Fibroblast of lung (primary cell): ENCODE data around the gene IDUA. TPM values are rescaled to one million over a fixed set of nuclear protein-coding genes. Genes with fewer than 3 reads are reported as not detected.

Experiments
- DNase-seq, 2 donors: peaks; one replicate each; pipeline versions ENCODE4 v3.0.0 to v3.0.0-alpha.2; 2010; ENCODE audit warnings: low read depth in 2 of 2
- H2AFZ ChIP-seq: 2 replicates; pipeline ENCODE4 v1.5.1; 2012; ENCODE audit warnings: low read length, control low read depth, inconsistent platforms
- H3K27ac ChIP-seq: 2 replicates; pipeline ENCODE4 v1.5.1; 2011; ENCODE audit warnings: low read length, control low read depth; ENCODE audit not compliant: insufficient read depth
- H3K27me3 ChIP-seq: 2 replicates; pipeline ENCODE4 v1.5.1; 2011; ENCODE audit warnings: mild to moderate bottlenecking, low read length; ENCODE audit not compliant: control insufficient read depth, insufficient read depth
- H3K36me3 ChIP-seq: 2 replicates; pipeline ENCODE4 v1.5.1; 2011; ENCODE audit warnings: low read length; ENCODE audit not compliant: control insufficient read depth, insufficient read depth
- H3K4me1 ChIP-seq: 2 replicates; pipeline ENCODE4 v1.5.1; 2011; ENCODE audit warnings: low read length; ENCODE audit not compliant: control insufficient read depth, insufficient read depth; ENCODE audit errors: extremely low read depth
- H3K4me2 ChIP-seq: 2 replicates; pipeline ENCODE4 v1.5.1; 2011; ENCODE audit warnings: low read length, control low read depth; ENCODE audit not compliant: insufficient read depth; ENCODE audit errors: extremely low read depth
- H3K4me3 ChIP-seq, 4 experiments: fragments of 200-600 bp in 1 of 4; sonication (generic) in 1 of 4; replicated peaks in 1 of 4; 2 replicates each; pipeline ENCODE4 v1.5.1; 2011 to 2016; ENCODE audit warnings: low read length in 4 of 4, low read depth in 3 of 4, mild to moderate bottlenecking in 3 of 4, control low read depth in 2 of 4, inconsistent platforms in 1 of 4, mixed read lengths in 1 of 4; ENCODE audit not compliant: insufficient read depth in 1 of 4; ENCODE audit errors: control extremely low read depth in 1 of 4
- H3K79me2 ChIP-seq: 2 replicates; pipeline ENCODE4 v1.5.1; 2012; ENCODE audit warnings: mild to moderate bottlenecking, low read length, inconsistent platforms; ENCODE audit not compliant: control insufficient read depth, insufficient read depth
- H3K9ac ChIP-seq: 2 replicates; pipeline ENCODE4 v1.5.1; 2011; ENCODE audit warnings: mild to moderate bottlenecking, low read length, control low read depth; ENCODE audit not compliant: insufficient read depth
- H3K9me3 ChIP-seq: 2 replicates; pipeline ENCODE4 v1.5.1; 2012; ENCODE audit warnings: low read depth, low read length; ENCODE audit not compliant: control insufficient read depth, insufficient read depth
- H4K20me1 ChIP-seq: 2 replicates; pipeline ENCODE4 v1.5.1; 2011; ENCODE audit warnings: low read length; ENCODE audit not compliant: control insufficient read depth, insufficient read depth; ENCODE audit errors: extremely low read depth
- EZH2 ChIP-seq: IDR thresholded peaks from 2 replicates; pipeline ENCODE4 v1.5.1; 2012; ENCODE audit warnings: low read length, control low read depth, mild to moderate bottlenecking; ENCODE audit errors: missing control alignments
- polyA plus RNA-seq, 2 donors: library from polyadenylated mRNA; depleted of rRNA in 1 of 2; stranded (reverse) in 1 of 2; unstranded in 1 of 2; fragments of >200 nt; gene quantifications; 2 replicates each; pipeline ENCODE4 v1.2.1, GENCODE V29; 2011 to 2012; ENCODE audit warnings: missing spikeins in 1 of 2
- total RNA-seq: library from RNA; depleted of rRNA; stranded (reverse); fragments of >200 nt; gene quantifications from 2 replicates; pipeline ENCODE4 v1.2.1, GENCODE V29; 2014
- TF ChIP-seq, protein P1 (sequence below), 2 donors: IDR thresholded peaks in 1 of 2; conservative IDR thresholded peaks in 1 of 2; 1 replicate in 1 of 2; 2 replicates in 1 of 2; pipeline ENCODE4 v1.5.1; 2011 to 2012; ENCODE audit warnings: low read length in 2 of 2, control low read depth in 1 of 2, inconsistent platforms in 1 of 2, low read depth in 1 of 2, mild to moderate bottlenecking in 1 of 2

Gene IDUA
- total and polyA plus RNA-seq, 2 donors (not counting 1 experiment from before 2014, with no cell fraction given) = 3.1 to 11.1 TPM

GRCh38 chr4:1013225-1014073 is 26.6 kb downstream of the IDUA start:
- peaks cover 3% of the 10 kb centered on the region for H3K4me1 ChIP-seq
- no peak for DNase-seq
- H2AFZ ChIP-seq = no peak overlapping the region
- H3K79me2 ChIP-seq = no peaks in the 10 kb centered on the region
- no peak overlapping the region for H3K9ac ChIP-seq
- H3K4me2 ChIP-seq = no peak overlapping the region
- no peak overlapping the region for H3K27ac ChIP-seq
- TF ChIP-seq EZH2 = no peak
- TF ChIP-seq, protein P1, sequence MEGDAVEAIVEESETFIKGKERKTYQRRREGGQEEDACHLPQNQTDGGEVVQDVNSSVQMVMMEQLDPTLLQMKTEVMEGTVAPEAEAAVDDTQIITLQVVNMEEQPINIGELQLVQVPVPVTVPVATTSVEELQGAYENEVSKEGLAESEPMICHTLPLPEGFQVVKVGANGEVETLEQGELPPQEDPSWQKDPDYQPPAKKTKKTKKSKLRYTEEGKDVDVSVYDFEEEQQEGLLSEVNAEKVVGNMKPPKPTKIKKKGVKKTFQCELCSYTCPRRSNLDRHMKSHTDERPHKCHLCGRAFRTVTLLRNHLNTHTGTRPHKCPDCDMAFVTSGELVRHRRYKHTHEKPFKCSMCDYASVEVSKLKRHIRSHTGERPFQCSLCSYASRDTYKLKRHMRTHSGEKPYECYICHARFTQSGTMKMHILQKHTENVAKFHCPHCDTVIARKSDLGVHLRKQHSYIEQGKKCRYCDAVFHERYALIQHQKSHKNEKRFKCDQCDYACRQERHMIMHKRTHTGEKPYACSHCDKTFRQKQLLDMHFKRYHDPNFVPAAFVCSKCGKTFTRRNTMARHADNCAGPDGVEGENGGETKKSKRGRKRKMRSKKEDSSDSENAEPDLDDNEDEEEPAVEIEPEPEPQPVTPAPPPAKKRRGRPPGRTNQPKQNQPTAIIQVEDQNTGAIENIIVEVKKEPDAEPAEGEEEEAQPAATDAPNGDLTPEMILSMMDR (conservative IDR thresholded peaks at IDR 0.05 in 1 of 2, IDR thresholded peaks at IDR 0.05 in 1 of 2; ENCODE audit: low read depth in 1 of 2, low read length in 2 of 2) = no peak
- peaks cover 8% of the 10 kb centered on the region for H3K27me3 ChIP-seq
- H3K36me3 ChIP-seq = no peaks in the 10 kb centered on the region
- H3K9me3 ChIP-seq = no peaks in the 10 kb centered on the region
- no peak overlapping the region for H3K4me3 ChIP-seq
- no peaks in the 10 kb centered on the region for H4K20me1 ChIP-seq

DNA sequence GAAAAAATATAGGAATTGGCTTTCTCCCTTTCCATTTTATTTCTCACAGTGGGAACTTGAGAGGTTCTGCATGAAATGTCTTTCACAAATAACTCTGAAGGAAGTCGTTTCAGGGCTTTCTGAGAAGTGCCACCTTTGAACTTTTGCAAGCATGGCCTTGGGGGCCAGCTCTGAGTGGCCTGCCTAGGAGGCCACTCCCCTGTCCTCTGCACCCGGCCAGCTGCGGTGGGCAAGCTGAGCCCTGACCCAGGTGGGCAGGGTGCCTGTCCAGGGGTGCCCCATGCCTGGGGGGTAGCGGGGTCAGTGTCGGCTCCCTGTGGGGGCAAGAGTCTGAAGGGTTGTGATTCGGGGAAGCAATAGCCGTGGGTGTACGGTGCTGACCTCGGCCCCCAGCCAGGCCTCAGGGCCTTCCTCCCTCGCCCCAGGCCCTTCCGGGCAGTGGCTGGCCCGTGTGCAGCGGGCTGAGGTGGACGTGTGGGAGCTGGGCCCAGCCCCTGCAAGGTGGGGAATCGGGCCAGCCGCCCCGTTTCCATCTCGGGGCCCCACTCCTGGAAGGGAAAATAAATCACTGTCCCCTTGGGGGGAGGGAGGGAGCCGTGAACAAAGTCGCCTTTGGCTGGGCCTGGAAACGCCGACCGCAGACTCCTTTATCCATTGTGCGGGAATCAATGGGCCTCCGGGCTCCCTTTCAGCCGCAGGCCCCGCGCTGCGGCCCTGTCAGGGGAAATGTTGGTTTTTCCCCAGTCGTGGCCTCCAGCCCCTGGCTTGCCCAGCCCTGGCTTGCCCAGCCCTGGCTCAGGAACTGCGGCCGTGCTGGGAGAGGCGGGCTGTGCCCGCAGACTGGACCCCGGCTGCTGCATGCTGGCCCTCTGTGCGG is 27.7 kb downstream of the IDUA start:
- H3K4me2 ChIP-seq = no peak overlapping the region
- H3K27ac ChIP-seq = no peak overlapping the region
- no peak overlapping the region for H2AFZ ChIP-seq
- H3K27me3 ChIP-seq = no peaks in the 10 kb centered on the region
- no peak overlapping the region for H3K9ac ChIP-seq
- no peak for DNase-seq
- H3K79me2 ChIP-seq = no peaks in the 10 kb centered on the region
- TF ChIP-seq EZH2 = no peak
- TF ChIP-seq, protein P1 (conservative IDR thresholded peaks at IDR 0.05 in 1 of 2, IDR thresholded peaks at IDR 0.05 in 1 of 2; ENCODE audit: low read depth in 1 of 2, low read length in 2 of 2) = no peak
- no peaks in the 10 kb centered on the region for H3K9me3 ChIP-seq
- no peaks in the 10 kb centered on the region for H3K4me1 ChIP-seq
- no peaks in the 10 kb centered on the region for H4K20me1 ChIP-seq
- H3K4me3 ChIP-seq = no peak overlapping the region
- no peaks in the 10 kb centered on the region for H3K36me3 ChIP-seq

GRCh38 chr4:1015179-1015578 is 28.3 kb downstream of the IDUA start:
- Histone ChIP-seq H3K9me3 (no peaks in the 10 kb centered on the region), H4K20me1 (no peaks in the 10 kb centered on the region), H3K27me3 (no peaks in the 10 kb centered on the region), H3K27ac (no peak overlapping the region), H3K4me1 (no peaks in the 10 kb centered on the region), H3K79me2 (no peaks in the 10 kb centered on the region), H3K9ac (no peak overlapping the region), H3K36me3 (no peaks in the 10 kb centered on the region), H3K4me2 (no peak overlapping the region), H3K4me3 (no peak overlapping the region), H2AFZ (no peak overlapping the region)
- DNase-seq = no peak
- TF ChIP-seq, protein P1 (conservative IDR thresholded peaks at IDR 0.05 in 1 of 2, IDR thresholded peaks at IDR 0.05 in 1 of 2; ENCODE audit: low read depth in 1 of 2, low read length in 2 of 2) = no peak
- no peak for TF ChIP-seq EZH2
